ENCODE results near the gene LLGL1. TPM values are rescaled to one million over a fixed set of nuclear protein-coding genes. Genes with fewer than 3 reads are reported as not detected.
A peak's percentile ranks its signal among the peaks of the same experiment; 100 is the strongest.

Gene LLGL1
- total RNA-seq, 1 experiment from 2014 or later = 44.9 TPM

DNA sequence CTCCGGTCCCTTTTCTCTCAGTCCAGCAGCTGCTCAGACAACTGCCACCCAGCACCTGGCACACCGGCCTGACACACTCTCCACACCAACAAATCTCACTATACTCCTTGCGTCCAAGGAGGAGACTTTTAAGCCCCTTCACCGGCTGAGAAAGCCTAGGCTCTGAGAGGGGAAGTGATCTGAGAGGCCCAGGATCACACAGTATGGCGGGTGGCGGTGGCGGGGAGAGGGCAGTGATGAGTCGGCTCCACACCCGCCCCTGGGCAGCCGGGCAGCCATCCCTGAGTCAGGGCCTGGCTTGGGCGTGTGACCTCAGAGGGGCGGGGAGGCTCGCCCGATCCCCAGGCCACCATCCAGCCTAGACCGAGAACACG, 32.5 kb downstream of the LLGL1 start:
- peaks cover 33% of the 10 kb centered on the region for H3K36me3 ChIP-seq (ENCODE audit: low read depth)
- peak overlapping the region; percentile 98 for H3K4me2 ChIP-seq
- H2AFZ ChIP-seq = peak overlapping the region; percentile 72
- H3K27ac ChIP-seq = peak overlapping the region; percentile 96
- H3K27me3 ChIP-seq (ENCODE audit: insufficient read depth, low read depth) = no peaks in the 10 kb centered on the region
- no peaks in the 10 kb centered on the region for H3K9me3 ChIP-seq (ENCODE audit: insufficient read depth, low read depth)
- H3K4me3 ChIP-seq = peak overlapping the region; percentile 77
- peaks cover 38% of the 10 kb centered on the region for H4K20me1 ChIP-seq (ENCODE audit: insufficient read depth)
- H3K79me2 ChIP-seq (ENCODE audit: low read depth) = peaks cover 52% of the 10 kb centered on the region
- H3K9me2 ChIP-seq (ENCODE audit: insufficient read depth) = no peaks in the 10 kb centered on the region
- BruUV-seq (replicated peaks) = no TSS peak
- POLR2A ChIA-PET (ENCODE audit: unreplicated experiment) = interaction anchor here (0.6 kb wide), 2 partner anchors 417 to 1380 kb away, joined by 4 to 5 read pairs; no protein-coding TSS in a partner anchor
- TF ChIP-seq, protein P1, sequence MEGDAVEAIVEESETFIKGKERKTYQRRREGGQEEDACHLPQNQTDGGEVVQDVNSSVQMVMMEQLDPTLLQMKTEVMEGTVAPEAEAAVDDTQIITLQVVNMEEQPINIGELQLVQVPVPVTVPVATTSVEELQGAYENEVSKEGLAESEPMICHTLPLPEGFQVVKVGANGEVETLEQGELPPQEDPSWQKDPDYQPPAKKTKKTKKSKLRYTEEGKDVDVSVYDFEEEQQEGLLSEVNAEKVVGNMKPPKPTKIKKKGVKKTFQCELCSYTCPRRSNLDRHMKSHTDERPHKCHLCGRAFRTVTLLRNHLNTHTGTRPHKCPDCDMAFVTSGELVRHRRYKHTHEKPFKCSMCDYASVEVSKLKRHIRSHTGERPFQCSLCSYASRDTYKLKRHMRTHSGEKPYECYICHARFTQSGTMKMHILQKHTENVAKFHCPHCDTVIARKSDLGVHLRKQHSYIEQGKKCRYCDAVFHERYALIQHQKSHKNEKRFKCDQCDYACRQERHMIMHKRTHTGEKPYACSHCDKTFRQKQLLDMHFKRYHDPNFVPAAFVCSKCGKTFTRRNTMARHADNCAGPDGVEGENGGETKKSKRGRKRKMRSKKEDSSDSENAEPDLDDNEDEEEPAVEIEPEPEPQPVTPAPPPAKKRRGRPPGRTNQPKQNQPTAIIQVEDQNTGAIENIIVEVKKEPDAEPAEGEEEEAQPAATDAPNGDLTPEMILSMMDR (conservative IDR thresholded peaks at IDR 0.05) = 0 out of 2 replicates have a peak, but pooled peaks have one; percentile 11
- TF ChIP-seq EZH2 (IDR thresholded peaks at IDR 0.05; ENCODE audit: low read depth) = no peak
- intact Hi-C loops (cut with micrococcal nuclease; ENCODE audit: unreplicated experiment) = loop anchor here (1.0 to 2.0 kb wide), 2 partner anchors 57 to 75 kb away; partner anchors contain the start of genes ALKBH5 and SMCR8
- H3K4me1 ChIP-seq (replicated peaks; ENCODE audit: insufficient read depth) = peaks cover 39% of the 10 kb centered on the region
- CTCF ChIA-PET = interaction anchor here (1.3 kb wide), 1 partner anchor 22 kb away, joined by 5 read pairs; no protein-coding TSS in a partner anchor
- peaks cover 51% of the 10 kb centered on the region for H3F3A ChIP-seq (ENCODE audit: insufficient read depth, low read depth)
- peak; percentile 75 to 88 for DNase-seq

GRCh38 chr17:18258356-18259038, 33.1 kb downstream of the LLGL1 start, which contains the start of gene FLII:
FLII (minus strand) TSS chr17:18258738; CDS start chr17:18258690, 48 bp downstream.
- intact Hi-C loops (cut with micrococcal nuclease; ENCODE audit: unreplicated experiment) = loop anchor here (2.0 kb wide), 1 partner anchor 76 kb away; the partner anchor contains the start of gene ALKBH5
- CTCF ChIA-PET = no interaction called here

More at GRCh38 chr17:18258356-18259038, 33.1 kb downstream of the LLGL1 start, which contains the start of gene FLII:
- H3K4me2 ChIP-seq = peak within 1 kb of the TSS; percentile 98
- peaks cover 28% of the 10 kb centered on the region for H3K36me3 ChIP-seq (ENCODE audit: low read depth)
- no peaks in the 10 kb centered on the region for H3K9me2 ChIP-seq (ENCODE audit: insufficient read depth)
- peak within 1 kb of the TSS; percentile 84 for H3K4me3 ChIP-seq
- H3F3A ChIP-seq (ENCODE audit: insufficient read depth, low read depth) = peaks cover 51% of the 10 kb centered on the region
- peak within 1 kb of the TSS; percentile 96 for H3K27ac ChIP-seq
- no peaks in the 10 kb centered on the region for H3K27me3 ChIP-seq (ENCODE audit: insufficient read depth, low read depth)
- no TSS peak for BruUV-seq (replicated peaks)
- POLR2A ChIA-PET (ENCODE audit: unreplicated experiment) = interaction anchor here (0.6 kb wide), 2 partner anchors 11 to 153 kb away, joined by 4 to 5 read pairs; no protein-coding TSS in a partner anchor
- no peaks in the 10 kb centered on the region for H3K9me3 ChIP-seq (ENCODE audit: insufficient read depth, low read depth)
- H2AFZ ChIP-seq = peak within 1 kb of the TSS; percentile 72
- peak; percentile 62 to 63 for DNase-seq
- peaks cover 33% of the 10 kb centered on the region for H4K20me1 ChIP-seq (ENCODE audit: insufficient read depth)
- TF ChIP-seq, protein P1 (conservative IDR thresholded peaks at IDR 0.05) = no peak
- TF ChIP-seq EZH2 (IDR thresholded peaks at IDR 0.05; ENCODE audit: low read depth) = no peak
- peaks cover 39% of the 10 kb centered on the region for H3K4me1 ChIP-seq (replicated peaks; ENCODE audit: insufficient read depth)
- H3K79me2 ChIP-seq (ENCODE audit: low read depth) = peaks cover 58% of the 10 kb centered on the region

Measured in PC-9 (cell line).